ENCODE measurements around the gene SENP7.

- TF ChIP-seq ZNF274 (IDR thresholded peaks at IDR 0.05; ENCODE audit: low read depth, low read length) (no peak), EZH2 (IDR thresholded peaks at IDR 0.05) (no peak), POLR2AphosphoS5 (IDR thresholded peaks at IDR 0.05; ENCODE audit: low read depth, low read length) (no peak), YY1 (IDR thresholded peaks at IDR 0.05; ENCODE audit: extremely low read depth, insufficient replicate concordance, low read depth, low read length) (no peak), CTCF (IDR thresholded peaks at IDR 0.05 in 2 of 3, conservative IDR thresholded peaks at IDR 0.05 in 1 of 3; ENCODE audit: borderline replicate concordance in 1 of 3, insufficient read depth in 1 of 3, low read depth in 2 of 3, low read length in 2 of 3) (no peak), SP1 (IDR thresholded peaks at IDR 0.05; ENCODE audit: low read depth) (no peak), TCF7L2 (IDR thresholded peaks at IDR 0.05; ENCODE audit: borderline replicate concordance, extremely low read depth, insufficient read depth, insufficient read length) (no peak), POLR2A (IDR thresholded peaks at IDR 0.05; ENCODE audit: borderline replicate concordance, extremely low read depth, insufficient read depth, insufficient read length) (no peak), EZH2phosphoT487 (IDR thresholded peaks at IDR 0.05; ENCODE audit: borderline replicate concordance) (no peak), EGR1 (IDR thresholded peaks at IDR 0.05; ENCODE audit: low read depth) (no peak), REST (IDR thresholded peaks at IDR 0.05; ENCODE audit: low read depth) (no peak), ELF1 (IDR thresholded peaks at IDR 0.05; ENCODE audit: borderline replicate concordance, low read depth) (no peak), ATF3 (IDR thresholded peaks at IDR 0.05) (no peak)
Measured at GRCh38 chr3:101387351-101387750, 125.7 kb downstream of the SENP7 start.
